Left colon (tissue), 2 donors: Measurements from ENCODE around the gene ZNF229. TPM values are rescaled to one million over a fixed set of nuclear protein-coding genes. Genes with fewer than 3 reads are reported as not detected.
A peak's percentile ranks its signal among the peaks of the same experiment; 100 is the strongest.
"Not testable (repeated sequence)": the region's sequence is repeated elsewhere in the genome, so short reads cannot be mapped to it uniquely, and the experiment has no call there.

Source experiments
- ATAC-seq: fragments of 200-7000 bp; cut with Tn5 transposase; one replicate; pipeline ENCODE4 v1.9.1; 2020; ENCODE audit warnings: mild to moderate bottlenecking, moderate library complexity
- DNase-seq, 2 donors: peaks; one replicate each; pipeline ENCODE4 v3.0.0-alpha.2; 2020
- intact Hi-C, 2 donors: fragments of 100-400 bp; cut with DNase I in 1 of 2; cut with micrococcal nuclease in 1 of 2; formaldehyde crosslinking; loops; one replicate each; pipeline versions ENCODE4 v1.11.2 to v1.14.0; 2022; cut with DNase I, micrococcal nuclease
- long read RNA-seq: library from polyadenylated mRNA; unstranded; transcript quantifications from one replicate; pipeline ENCODE4 v2.0.0, GENCODE V29; 2021
- total RNA-seq, 2 donors: library from RNA; stranded (reverse); fragmentation: NEBNext Ultra II Directional; extraction: Animal tissue kit (Norgen Biotek cat#: 25700); gene quantifications; one replicate each; pipeline ENCODE4 v1.2.1, GENCODE V29; 2021
- donor health status: DM: no; HTN: no; CAD: no.
- donor health status: DM: yes; HTN: yes; CAD: no.

Gene ZNF229
- total RNA-seq: 1 to 10 TPM; 1.5 to 2.7 TPM
- long read RNA-seq, full-length matches to known transcripts: 1 of 1 reads
- long read RNA-seq, partial matches to known transcripts: 0 of 1 reads
- long read RNA-seq, other reads (novel, unspliced or antisense): 0 of 1 reads

DNA sequence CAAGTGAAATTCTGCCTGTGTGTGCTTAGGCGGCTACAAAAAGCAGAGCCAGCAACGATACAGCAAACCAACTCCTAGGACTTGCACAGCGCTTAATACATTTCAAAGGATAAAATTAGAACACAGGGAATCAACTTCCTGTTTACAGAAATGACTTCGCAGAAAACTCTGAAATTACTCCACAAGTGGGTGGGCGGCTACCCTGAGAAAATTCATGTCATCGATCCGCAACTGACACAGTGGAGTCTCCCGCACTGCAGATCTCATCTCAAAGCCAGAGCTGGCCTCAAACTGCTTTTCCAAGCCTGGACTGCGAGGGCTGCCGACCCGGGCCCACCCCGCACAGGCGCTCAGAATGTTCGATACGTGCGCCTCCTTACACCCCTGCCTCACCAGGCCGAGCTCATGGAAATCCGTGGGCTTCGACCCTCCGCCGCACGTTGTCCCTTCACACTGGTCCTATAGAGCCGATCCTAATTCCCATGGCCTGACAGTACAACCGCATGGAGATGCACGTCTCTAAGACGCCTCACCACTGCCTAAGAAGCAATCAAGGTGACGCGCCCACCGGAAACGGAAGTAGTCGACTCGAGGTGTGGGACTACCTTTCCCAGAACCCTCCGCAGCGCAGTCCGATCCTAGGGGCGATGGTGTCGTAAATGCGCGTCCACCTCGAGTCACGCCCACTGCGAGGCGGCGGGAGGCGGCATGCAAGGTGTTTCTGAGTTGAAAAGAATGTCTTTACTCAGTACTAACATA lies at the start of gene ZNF229:
TSS of gene ZNF229 (minus strand) at position 557 of the 759 bp plus-strand sequence. CDS start 5,625 bp downstream, outside the sequence.
- intact Hi-C loops: no loop called here
- ATAC-seq: peak; percentile 100

DNA sequence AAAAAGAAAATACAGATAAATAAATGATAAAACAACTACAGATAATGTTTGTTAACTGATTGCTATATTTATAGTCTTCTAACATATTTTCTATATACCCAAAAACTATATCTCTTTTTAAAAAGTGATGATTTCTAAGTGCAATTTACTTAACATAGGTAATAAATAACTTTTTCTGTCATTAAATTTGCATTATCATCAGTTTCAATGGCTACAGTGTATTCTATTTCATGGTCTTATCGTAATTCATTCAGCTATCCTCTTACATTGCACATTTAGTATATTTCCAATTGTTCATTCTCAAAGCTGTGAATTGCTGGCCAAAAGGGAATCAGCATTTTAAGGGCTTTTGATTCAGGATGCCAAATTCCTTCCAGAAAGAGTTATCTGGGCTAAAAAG lies 48.4 kb upstream of the ZNF229 start:
- DNase-seq (no peak), ATAC-seq (no peak)
- intact Hi-C loops: no loop called here

More for the DNA sequence above, at the start of gene ZNF229:
- peak; percentile 87 to 88 for DNase-seq

- intact Hi-C loops: no loop called here
- ATAC-seq: no peak
- no peak for DNase-seq
These were observed 28.5 kb upstream of the ZNF229 start for GRCh38 chr19:44476559-44477408.

GRCh38 chr19:44468730-44469129 lies 20.5 kb upstream of the ZNF229 start:
- DNase-seq, ATAC-seq, intact Hi-C loops: not testable (repeated sequence)

GRCh38 chr19:44462600-44463286 lies 14.5 kb upstream of the ZNF229 start:
- ATAC-seq, DNase-seq, intact Hi-C loops: not testable (repeated sequence)

DNA sequence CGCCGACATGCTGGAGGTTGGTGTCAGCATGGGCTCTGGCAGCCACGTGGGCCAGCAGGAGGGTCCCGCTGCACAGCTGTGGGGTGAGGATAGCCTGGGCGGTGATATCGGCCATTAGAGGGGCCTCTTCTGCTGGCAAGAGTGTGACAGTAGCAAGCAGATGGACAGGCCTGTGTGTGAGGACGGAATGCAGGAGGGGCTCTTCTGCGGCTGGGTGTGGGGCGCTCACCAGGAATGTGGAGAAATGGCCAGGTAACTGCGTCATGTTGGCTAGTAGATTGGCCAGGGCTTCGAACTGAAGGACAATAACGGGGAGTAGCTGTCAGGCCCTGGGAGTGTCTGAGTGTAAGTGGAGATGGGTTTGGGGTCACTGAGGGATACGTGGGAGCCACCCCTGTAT lies 7.7 kb upstream of the ZNF229 start:
- intact Hi-C loops, ATAC-seq, DNase-seq: not testable (repeated sequence)

DNA sequence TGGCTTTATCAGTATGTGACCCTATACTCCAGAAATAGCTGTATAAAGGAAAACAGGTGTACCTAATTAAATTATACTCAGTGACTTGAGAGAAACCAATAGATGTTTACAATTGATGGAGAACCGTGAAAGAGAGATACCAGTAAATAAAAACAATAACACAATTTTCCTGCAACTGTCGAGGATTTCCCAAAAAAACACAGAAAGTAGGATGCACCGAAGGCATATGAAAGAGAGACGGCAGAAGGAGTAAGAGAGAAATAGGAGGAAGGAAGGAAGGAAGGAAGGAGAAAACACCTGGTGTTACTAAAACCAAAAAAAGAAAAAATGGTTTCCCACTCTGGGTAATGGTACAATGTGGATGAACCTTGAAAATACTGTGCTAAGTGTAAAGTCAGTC lies 6.8 kb upstream of the ZNF229 start:
- intact Hi-C loops: no loop called here
- DNase-seq (no peak), ATAC-seq (no peak)

DNA sequence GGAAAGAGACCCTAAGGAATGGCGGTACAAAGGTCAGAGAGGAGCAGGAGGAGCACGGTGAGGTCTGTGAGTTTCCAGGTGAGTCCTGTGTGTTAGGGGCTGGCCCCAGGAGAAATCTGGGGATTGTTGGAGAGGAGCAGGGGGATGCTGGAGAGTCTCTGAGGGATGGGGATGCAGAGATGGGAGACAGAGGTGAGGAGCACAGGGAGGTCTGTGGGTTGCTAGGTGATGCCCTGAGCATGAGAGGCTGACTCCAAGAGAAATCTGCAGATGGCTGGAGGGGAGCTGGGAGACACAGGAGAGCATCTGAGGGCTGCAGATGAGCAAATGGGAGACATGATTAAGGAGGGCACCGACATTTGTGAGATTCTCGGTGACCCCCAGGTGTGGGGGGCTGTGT lies 4.1 kb upstream of the ZNF229 start:
- intact Hi-C loops: no loop called here
- ATAC-seq (no peak), DNase-seq (no peak)

GRCh38 chr19:44451687-44452086 lies 3.4 kb upstream of the ZNF229 start:
- intact Hi-C loops: no loop called here
- ATAC-seq (no peak), DNase-seq (no peak)

- intact Hi-C loops: no loop called here
- ATAC-seq: no peak
These were observed 9.8 kb downstream of the ZNF229 start for GRCh38 chr19:44438441-44438840.

GRCh38 chr19:44435441-44435840 lies 12.8 kb downstream of the ZNF229 start:
- ATAC-seq (no peak), DNase-seq (no peak)
- intact Hi-C loops: no loop called here

More at GRCh38 chr19:44438441-44438840, 9.8 kb downstream of the ZNF229 start:
- DNase-seq: no peak

GRCh38 chr19:44430956-44431355 lies 17.3 kb downstream of the ZNF229 start:
- DNase-seq: no peak
- intact Hi-C loops: no loop called here
- no peak for ATAC-seq

DNA sequence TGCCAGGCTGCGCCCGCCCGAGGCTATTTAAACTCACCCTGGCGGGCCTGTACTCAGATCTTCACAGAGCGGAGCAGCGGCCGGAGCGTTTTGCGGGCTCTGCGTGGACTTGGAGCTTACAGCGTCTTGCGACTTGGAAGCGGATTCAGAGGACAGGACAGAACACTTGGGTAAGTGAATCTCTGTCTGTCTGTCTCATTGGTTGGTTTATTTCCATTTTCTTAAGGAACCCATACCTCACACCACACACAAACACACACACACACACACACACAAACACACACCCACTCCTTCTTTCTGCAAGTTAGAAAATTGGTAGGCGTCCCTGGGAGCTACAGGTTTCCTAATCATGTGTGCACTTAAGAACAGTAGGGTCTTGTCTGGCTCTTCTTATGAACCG lies 32.7 kb downstream of the ZNF229 start:
- DNase-seq, intact Hi-C loops, ATAC-seq: not testable (repeated sequence)

DNA sequence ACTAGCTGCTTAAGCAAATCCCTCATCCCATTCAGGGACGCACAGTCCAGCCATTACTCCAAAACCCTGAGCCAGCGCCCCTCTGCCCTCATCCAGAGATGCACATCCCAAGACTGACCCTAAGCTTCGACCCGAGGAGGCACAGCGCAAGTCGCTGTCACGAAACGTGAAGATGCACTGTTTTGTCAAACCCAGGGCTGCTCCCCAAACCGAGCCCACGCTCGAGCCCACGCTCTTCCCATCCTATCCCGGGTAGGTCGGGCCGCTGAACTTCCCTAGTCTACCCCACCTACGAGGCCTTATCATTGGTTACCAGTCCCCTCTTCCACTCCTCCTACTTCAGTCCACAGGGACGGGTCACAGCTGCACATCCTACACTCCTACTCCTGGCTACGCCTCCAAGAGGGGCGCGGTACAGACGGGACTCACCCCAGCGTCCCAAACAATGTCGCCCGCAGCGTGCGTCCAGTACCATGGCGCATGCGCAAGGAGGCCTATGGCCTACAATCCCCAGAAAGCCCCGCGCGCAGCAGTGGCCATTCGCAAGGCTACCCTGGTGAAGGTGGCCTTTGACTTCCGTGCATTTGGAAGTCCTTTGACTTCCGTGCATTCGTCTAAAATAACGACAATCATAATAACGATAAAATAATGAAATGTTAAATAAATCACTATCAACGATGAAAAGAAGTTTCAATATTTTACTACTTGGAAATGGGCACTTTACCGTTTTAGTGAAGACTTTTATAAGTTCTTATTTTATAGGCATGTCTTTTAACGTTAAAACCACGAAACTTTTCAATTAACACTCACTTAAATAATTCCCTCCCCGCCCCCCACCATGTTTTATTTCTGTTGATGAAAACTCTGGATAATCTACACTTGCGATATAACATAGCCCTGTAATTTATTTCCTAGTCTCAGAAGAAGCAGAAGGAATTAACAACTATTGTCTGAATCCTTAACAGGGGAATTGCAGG lies 46.8 kb downstream of the ZNF229 start, which contains the start of gene ZNF285:
TSS of gene ZNF285 (minus strand) at position 470 of the 977 bp plus-strand sequence. CDS start 4,395 bp downstream, outside the sequence.
- ATAC-seq: peak; percentile 100
- intact Hi-C loops: no loop called here
- peak; percentile 92 to 94 for DNase-seq

DNA sequence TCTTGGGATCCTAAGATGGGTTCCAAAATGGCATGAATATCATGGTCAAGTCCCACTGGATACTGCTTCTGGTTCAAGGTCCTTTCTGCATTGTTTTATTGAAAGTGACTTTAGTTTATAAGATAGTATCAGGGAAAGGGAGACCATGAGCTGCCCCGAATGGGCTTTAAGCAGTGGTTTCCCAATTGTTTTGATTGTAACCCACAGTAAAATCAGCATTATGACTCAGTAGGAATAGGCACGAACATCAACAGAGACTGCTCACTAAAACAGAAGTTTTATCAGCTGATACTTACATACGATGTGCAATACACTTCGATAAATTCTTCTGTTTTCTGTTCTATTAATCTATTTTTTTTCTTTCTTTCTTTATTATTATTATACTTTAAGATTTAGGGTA lies 59.0 kb downstream of the ZNF229 start:
- DNase-seq, ATAC-seq, intact Hi-C loops: not testable (repeated sequence)
